Neural progenitor cell (in vitro differentiated cells): ENCODE results near the gene SREBF1. TPM values are rescaled to one million over a fixed set of nuclear protein-coding genes. Genes with fewer than 3 reads are reported as not detected.

ENCODE experiments used
- DNase-seq: peaks from one replicate; pipeline ENCODE4 v3.0.0-alpha.2; 2016; ENCODE audit warnings: low spot score
- H2AFZ ChIP-seq: fragments of 200-600 bp; sonication (generic); replicated peaks from 2 replicates; pipeline ENCODE4 v1.6.1; 2016; ENCODE audit warnings: antibody characterized with exemption
- H3F3A ChIP-seq: fragments of 200-600 bp; sonication (generic); 2 replicates; pipeline ENCODE4 v1.6.1; 2016; ENCODE audit warnings: antibody characterized with exemption, low read depth
- H3K27ac ChIP-seq: fragments of 200-600 bp; sonication (generic); 2 replicates; pipeline ENCODE4 v1.5.1; 2016; ENCODE audit warnings: mild to moderate bottlenecking
- H3K27me3 ChIP-seq: fragments of 200-600 bp; sonication (generic); 2 replicates; pipeline ENCODE4 v1.6.1; 2016; ENCODE audit warnings: mild to moderate bottlenecking, moderate library complexity
- H3K36me3 ChIP-seq: fragments of 200-600 bp; sonication (generic); 2 replicates; pipeline ENCODE4 v1.5.1; 2016
- H3K4me1 ChIP-seq: fragments of 200-600 bp; sonication (generic); 2 replicates; pipeline ENCODE4 v1.6.1; 2016; ENCODE audit warnings: mixed run types
- H3K4me2 ChIP-seq: fragments of 200-600 bp; sonication (generic); 2 replicates; pipeline ENCODE4 v1.6.1; 2016
- H3K4me3 ChIP-seq: fragments of 200-600 bp; sonication (generic); 2 replicates; pipeline ENCODE4 v1.5.1; 2016
- H3K79me2 ChIP-seq: fragments of 200-600 bp; sonication (generic); 2 replicates; pipeline ENCODE4 v1.6.1; 2016; ENCODE audit warnings: low read depth
- H3K9ac ChIP-seq: fragments of 200-600 bp; sonication (generic); 2 replicates; pipeline ENCODE4 v1.6.1; 2016
- H3K9me3 ChIP-seq: fragments of 200-600 bp; sonication (generic); 2 replicates; pipeline ENCODE4 v1.5.1; 2016; ENCODE audit warnings: low read depth
- H4K20me1 ChIP-seq: fragments of 200-600 bp; sonication (generic); 2 replicates; pipeline ENCODE4 v1.6.1; 2016; ENCODE audit warnings: low read depth
- H3K27ac Mint-ChIP-seq: 3 replicates; pipeline ENCODE4 v1.8.0; 2021; ENCODE audit warnings: mixed read lengths
- H3K27me3 Mint-ChIP-seq: 2 replicates; pipeline ENCODE4 v1.8.0; 2022; ENCODE audit warnings: low read depth, mild to moderate bottlenecking, inconsistent platforms, moderate library complexity, mixed read lengths; ENCODE audit not compliant: insufficient read depth
- H3K36me3 Mint-ChIP-seq: 3 replicates; pipeline ENCODE4 v1.8.0; 2021; ENCODE audit warnings: mixed read lengths
- H3K4me1 Mint-ChIP-seq: 3 replicates; pipeline ENCODE4 v1.8.0; 2021; ENCODE audit warnings: mixed read lengths
- H3K4me3 Mint-ChIP-seq: 3 replicates; pipeline ENCODE4 v1.8.0; 2021; ENCODE audit warnings: mild to moderate bottlenecking, moderate library complexity, mixed read lengths
- H3K9me3 Mint-ChIP-seq: 3 replicates; pipeline ENCODE4 v1.8.0; 2020; ENCODE audit warnings: mixed read lengths
- EZH2 ChIP-seq: fragments of 200-600 bp; sonication (generic); IDR thresholded peaks from 2 replicates; pipeline ENCODE4 v1.6.1; 2017; ENCODE audit warnings: antibody characterized with exemption, mild to moderate bottlenecking, moderate library complexity
- EZH2phosphoT487 ChIP-seq: fragments of 200-600 bp; sonication (generic); IDR thresholded peaks from 2 replicates; pipeline ENCODE4 v1.6.1; 2017; ENCODE audit warnings: antibody characterized with exemption
- total RNA-seq: library from RNA; depleted of rRNA; stranded (reverse); fragments of >200 nt; gene quantifications from 2 replicates; pipeline ENCODE4 v1.2.3, GENCODE V29; 2015; ENCODE audit warnings: low replicate concordance
- TF ChIP-seq, protein P1 (sequence below): fragments of 200-600 bp; sonication (generic); IDR thresholded peaks from 2 replicates; pipeline ENCODE4 v1.5.1; 2017; ENCODE audit warnings: antibody characterized with exemption, mild to moderate bottlenecking

Gene SREBF1
- total RNA-seq, 1 donor from 2014 or later, result 12.7 TPM

DNA sequence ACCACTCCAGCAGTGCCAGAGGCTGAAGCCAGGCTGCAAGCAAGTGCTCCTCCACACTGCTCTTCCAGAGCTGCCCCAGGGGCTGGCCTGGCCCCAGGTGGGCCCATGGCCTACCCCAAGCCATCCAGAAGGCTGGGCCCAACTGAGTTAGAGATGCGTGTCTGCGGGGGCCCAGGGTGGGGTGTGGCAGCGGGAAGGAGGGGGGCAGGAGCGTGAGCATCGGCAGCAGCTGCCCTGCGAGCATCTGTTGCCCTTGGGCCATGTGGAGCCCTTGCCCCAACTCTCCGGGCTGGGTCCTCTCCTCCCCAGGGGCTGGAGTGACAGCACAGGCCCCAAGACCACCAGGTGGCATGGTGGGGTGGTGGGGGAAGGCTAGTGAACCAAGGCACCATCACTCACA, 7.3 kb upstream of the SREBF1 start:
- H3K27ac ChIP-seq, result no peak overlapping the region
- H3K27me3 ChIP-seq, result no peaks in the 10 kb centered on the region
- H3K36me3 Mint-ChIP-seq, result no peaks in the 10 kb centered on the region
- H3K4me2 ChIP-seq, result no peak overlapping the region
- H3K4me1 Mint-ChIP-seq, result peaks cover 43% of the 10 kb centered on the region
- H3K4me1 ChIP-seq, result peaks cover 38% of the 10 kb centered on the region
- no peak for DNase-seq
- H3F3A ChIP-seq, result peaks cover 24% of the 10 kb centered on the region
- H3K27ac Mint-ChIP-seq, result peak overlapping the region; percentile 57
- H4K20me1 ChIP-seq, result no peaks in the 10 kb centered on the region
- H3K9me3 Mint-ChIP-seq, result no peaks in the 10 kb centered on the region
- no peak overlapping the region for H3K4me3 Mint-ChIP-seq
- TF ChIP-seq, protein P1, sequence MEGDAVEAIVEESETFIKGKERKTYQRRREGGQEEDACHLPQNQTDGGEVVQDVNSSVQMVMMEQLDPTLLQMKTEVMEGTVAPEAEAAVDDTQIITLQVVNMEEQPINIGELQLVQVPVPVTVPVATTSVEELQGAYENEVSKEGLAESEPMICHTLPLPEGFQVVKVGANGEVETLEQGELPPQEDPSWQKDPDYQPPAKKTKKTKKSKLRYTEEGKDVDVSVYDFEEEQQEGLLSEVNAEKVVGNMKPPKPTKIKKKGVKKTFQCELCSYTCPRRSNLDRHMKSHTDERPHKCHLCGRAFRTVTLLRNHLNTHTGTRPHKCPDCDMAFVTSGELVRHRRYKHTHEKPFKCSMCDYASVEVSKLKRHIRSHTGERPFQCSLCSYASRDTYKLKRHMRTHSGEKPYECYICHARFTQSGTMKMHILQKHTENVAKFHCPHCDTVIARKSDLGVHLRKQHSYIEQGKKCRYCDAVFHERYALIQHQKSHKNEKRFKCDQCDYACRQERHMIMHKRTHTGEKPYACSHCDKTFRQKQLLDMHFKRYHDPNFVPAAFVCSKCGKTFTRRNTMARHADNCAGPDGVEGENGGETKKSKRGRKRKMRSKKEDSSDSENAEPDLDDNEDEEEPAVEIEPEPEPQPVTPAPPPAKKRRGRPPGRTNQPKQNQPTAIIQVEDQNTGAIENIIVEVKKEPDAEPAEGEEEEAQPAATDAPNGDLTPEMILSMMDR, result no peak
- TF ChIP-seq EZH2phosphoT487 (no peak), EZH2 (no peak)
- H3K27me3 Mint-ChIP-seq, result peaks cover 4% of the 10 kb centered on the region
- no peak overlapping the region for H3K4me3 ChIP-seq
- H2AFZ ChIP-seq, result no peak overlapping the region
- no peaks in the 10 kb centered on the region for H3K9me3 ChIP-seq
- H3K79me2 ChIP-seq, result no peaks in the 10 kb centered on the region
- H3K9ac ChIP-seq, result no peak overlapping the region
- H3K36me3 ChIP-seq, result no peaks in the 10 kb centered on the region

DNA sequence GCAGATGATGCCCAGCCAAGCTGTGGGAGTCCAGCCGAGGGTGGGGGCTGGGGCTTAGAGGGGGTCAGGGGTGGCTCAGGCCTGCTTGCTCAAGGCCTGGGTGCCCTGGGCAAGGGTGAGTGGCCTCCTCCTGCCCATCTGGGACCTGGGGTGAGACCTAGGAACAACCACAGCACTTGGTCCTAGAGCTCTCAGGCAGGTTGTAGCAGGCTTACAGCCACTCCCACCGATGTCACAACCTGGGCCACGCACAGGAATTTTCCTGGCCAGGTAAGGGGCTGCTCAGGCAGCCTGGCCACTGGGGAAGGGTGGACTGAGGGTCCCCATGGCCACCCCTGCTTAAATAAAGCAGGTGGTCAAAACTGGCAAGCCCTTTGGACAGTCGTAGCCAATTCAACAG, 6.3 kb upstream of the SREBF1 start:
- H4K20me1 ChIP-seq, result no peaks in the 10 kb centered on the region
- Mint-ChIP-seq H3K27me3 (peaks cover 5% of the 10 kb centered on the region), H3K4me1 (peaks cover 44% of the 10 kb centered on the region), H3K36me3 (no peaks in the 10 kb centered on the region), H3K4me3 (no peak overlapping the region), H3K9me3 (no peaks in the 10 kb centered on the region), H3K27ac (peak overlapping the region; percentile 65)
- no peaks in the 10 kb centered on the region for H3K9me3 ChIP-seq
- H3K4me2 ChIP-seq, result no peak overlapping the region
- no peak overlapping the region for H3K9ac ChIP-seq
- no peak overlapping the region for H3K4me3 ChIP-seq
- H3F3A ChIP-seq, result peaks cover 33% of the 10 kb centered on the region
- H2AFZ ChIP-seq, result no peak overlapping the region
- no peaks in the 10 kb centered on the region for H3K79me2 ChIP-seq
- no peaks in the 10 kb centered on the region for H3K27me3 ChIP-seq
- DNase-seq, result no peak
- H3K36me3 ChIP-seq, result no peaks in the 10 kb centered on the region
- H3K4me1 ChIP-seq, result peaks cover 37% of the 10 kb centered on the region
- TF ChIP-seq EZH2 (no peak), EZH2phosphoT487 (no peak)
- TF ChIP-seq, protein P1, result no peak
- no peak overlapping the region for H3K27ac ChIP-seq

DNA sequence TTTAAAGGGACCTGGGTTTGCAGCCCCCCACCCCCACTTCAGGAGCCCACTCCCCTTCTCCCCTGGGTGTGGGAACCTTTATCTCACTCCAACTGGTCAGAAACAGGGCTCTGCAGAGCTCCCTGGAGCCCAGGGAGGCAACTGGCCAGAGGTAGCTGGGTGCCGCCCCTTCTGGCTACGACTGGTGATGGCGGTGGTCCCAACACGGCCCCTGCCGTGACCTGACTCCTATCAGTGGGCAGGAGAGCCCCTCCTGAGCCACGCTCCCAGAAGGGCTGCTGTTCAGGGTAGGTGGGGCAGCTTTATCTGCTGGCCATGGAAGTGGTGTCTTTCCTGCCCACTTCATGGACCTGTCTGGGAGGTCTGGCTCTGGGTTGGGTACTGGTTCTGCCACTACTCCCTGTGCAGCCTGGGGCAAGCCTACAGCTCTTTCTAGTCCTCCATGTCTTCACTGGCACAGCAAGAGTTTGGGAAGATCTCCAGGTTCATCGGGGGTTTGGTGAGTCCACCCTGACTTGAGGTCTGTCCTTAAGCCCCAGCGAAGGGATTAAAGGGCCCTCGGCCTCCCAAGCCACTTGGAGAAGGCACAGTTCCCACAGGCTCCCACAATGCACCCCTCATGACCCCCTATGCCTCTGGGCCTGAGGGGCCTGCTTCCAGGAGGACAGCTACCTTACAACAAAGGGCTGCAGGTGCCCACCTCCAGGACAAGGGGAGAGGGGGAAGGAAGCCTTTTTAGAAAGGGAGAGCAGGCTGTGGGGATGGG, 5.5 kb upstream of the SREBF1 start:
- Mint-ChIP-seq H3K4me3 (no peak overlapping the region), H3K27ac (peak overlapping the region; percentile 60), H3K27me3 (peaks cover 5% of the 10 kb centered on the region), H3K9me3 (no peaks in the 10 kb centered on the region), H3K36me3 (no peaks in the 10 kb centered on the region), H3K4me1 (peaks cover 46% of the 10 kb centered on the region)
- Histone ChIP-seq H3K4me1 (peaks cover 37% of the 10 kb centered on the region), H3K4me2 (no peak overlapping the region), H3K27ac (no peak overlapping the region), H3K4me3 (no peak overlapping the region), H3F3A (peaks cover 41% of the 10 kb centered on the region), H3K36me3 (no peaks in the 10 kb centered on the region), H4K20me1 (no peaks in the 10 kb centered on the region), H3K27me3 (no peaks in the 10 kb centered on the region), H2AFZ (no peak overlapping the region), H3K79me2 (no peaks in the 10 kb centered on the region), H3K9me3 (no peaks in the 10 kb centered on the region), H3K9ac (no peak overlapping the region)
- TF ChIP-seq, protein P1, result no peak
- no peak for TF ChIP-seq EZH2phosphoT487
- no peak for TF ChIP-seq EZH2
- no peak for DNase-seq
